HepG2 (cell line): Measurements from ENCODE around the gene CD274.

Experiments
- ATF4 ChIP-seq, 2 experiments: fragments of 450-650 bp in 1 of 2; sonication (generic) in 1 of 2; formaldehyde crosslinking; IDR thresholded peaks; 2 replicates each; pipeline versions ENCODE4 v1.5.0 to v1.8.0; 2020 to 2022; ENCODE audit warnings: mild to moderate bottlenecking in 1 of 2, missing genetic modification reagents in 1 of 2
- CEBPB ChIP-seq: IDR thresholded peaks from 2 replicates; pipeline ENCODE4 v1.6.1; 2011; ENCODE audit warnings: low read depth, low read length, improper control_type of control experiment, borderline replicate concordance
- CTCF ChIP-seq: sonication (generic); formaldehyde crosslinking; IDR thresholded peaks from 2 replicates; pipeline ENCODE4 v1.5.0; 2020; ENCODE audit warnings: mild to moderate bottlenecking, missing genetic modification reagents, moderate library complexity
- KLF9 ChIP-seq: IDR thresholded peaks from 2 replicates; pipeline ENCODE4 v1.6.1; 2016; ENCODE audit warnings: low read depth
- MAFK ChIP-seq, 2 experiments: IDR thresholded peaks in 1 of 2; conservative IDR thresholded peaks in 1 of 2; 2 replicates each; pipeline ENCODE4 v1.6.1; 2011; ENCODE audit warnings: improper control_type of control experiment in 2 of 2, low read length in 2 of 2
- MBNL3 ChIP-seq: fragments of 250-450 bp; sonication (Bioruptor Pico); conservative IDR thresholded peaks from 2 replicates; pipeline ENCODE4 v1.8.0; 2022; ENCODE audit warnings: mild to moderate bottlenecking, inconsistent platforms
- REST ChIP-seq, 2 experiments: IDR thresholded peaks; 2 replicates each; pipeline ENCODE4 v1.6.1; 2011 to 2012; ENCODE audit warnings: low read length in 2 of 2, borderline replicate concordance in 1 of 2, low read depth in 1 of 2, mild to moderate bottlenecking in 1 of 2, moderate library complexity in 1 of 2
- TAF1 ChIP-seq: sonication (generic); formaldehyde crosslinking; IDR thresholded peaks from 2 replicates; pipeline ENCODE4 v1.4.0; 2020; ENCODE audit warnings: missing genetic modification reagents
- ZBTB21 ChIP-seq: sonication (generic); formaldehyde crosslinking; IDR thresholded peaks from 2 replicates; pipeline ENCODE4 v1.4.0; 2020; ENCODE audit warnings: missing genetic modification reagents
- ZMAT5 ChIP-seq: sonication (generic); formaldehyde crosslinking; IDR thresholded peaks from 2 replicates; pipeline ENCODE4 v1.5.0; 2020; ENCODE audit warnings: mild to moderate bottlenecking, low read depth, missing genetic modification reagents, borderline replicate concordance
- ZNF280B ChIP-seq: sonication (generic); formaldehyde crosslinking; IDR thresholded peaks from 2 replicates; pipeline ENCODE4 v1.5.0; 2020; ENCODE audit warnings: missing genetic modification reagents, mild to moderate bottlenecking, borderline replicate concordance
- ZNF589 ChIP-seq: sonication (generic); formaldehyde crosslinking; conservative IDR thresholded peaks from 2 replicates; pipeline ENCODE4 v1.8.0; 2022; ENCODE audit warnings: mild to moderate bottlenecking, moderate library complexity, missing genetic modification reagents
- ZNF776 ChIP-seq: sonication (generic); formaldehyde crosslinking; IDR thresholded peaks from 2 replicates; pipeline ENCODE4 v1.4.0; 2020; ENCODE audit warnings: mild to moderate bottlenecking, missing genetic modification reagents

GRCh38 chr9:5486988-5487387 is 36.6 kb downstream of the CD274 start:
- TF ChIP-seq CTCF (CRISPR knock-in tag) = no peak
- TF ChIP-seq ZMAT5 (CRISPR knock-in tag) = no peak
- no peak for TF ChIP-seq MBNL3 (CRISPR knock-in tag)
- TF ChIP-seq ZNF589 (CRISPR knock-in tag) = no peak
- TF ChIP-seq REST (IDR thresholded peaks at IDR 0.05; ENCODE audit: borderline replicate concordance in 1 of 2, low read depth in 1 of 2, low read length in 2 of 2) = no peak
- no peak for TF ChIP-seq MAFK (conservative IDR thresholded peaks at IDR 0.05 in 1 of 2, IDR thresholded peaks at IDR 0.05 in 1 of 2; ENCODE audit: low read length in 2 of 2)
- TF ChIP-seq ZNF280B = no peak
- no peak for TF ChIP-seq ZNF776 (CRISPR knock-in tag)
- TF ChIP-seq TAF1 = no peak
- TF ChIP-seq KLF9 (CRISPR knock-in tag) = no peak
- no peak for TF ChIP-seq ZBTB21
- no peak for TF ChIP-seq CEBPB
- TF ChIP-seq ATF4 (CRISPR knock-in tag; IDR thresholded peaks at IDR 0.05) = no peak
